GM12878 (cell line): ENCODE measurements around the gene F2. TPM values are rescaled to one million over a fixed set of nuclear protein-coding genes. Genes with fewer than 3 reads are reported as not detected.

ENCODE experiments used
- ATAC-seq: fragments of 200-7000 bp; cut with Tn5 transposase; 3 replicates; pipeline ENCODE4 v1.9.1; 2020; ENCODE audit warnings: mild to moderate bottlenecking, moderate library complexity
- BruUV-seq: library from RNA; stranded (reverse); fragments of 400-500 nt; replicated peaks from 2 replicates; lab custom pipeline; 2021; lab: Mats Ljungman, UMichigan
- CTCF ChIA-PET: fragments of 300-600 bp; sonication (Branson Sonifier 250); formaldehyde crosslinking; extraction: SDS; loops from one replicate; lab custom pipeline; 2021; ENCODE audit warnings: inconsistent platforms; lab: Yijun Ruan, JAX
- POLR2A ChIA-PET: fragments of 350-600 bp; formaldehyde crosslinking; extraction: SDS; loops from one replicate; lab custom pipeline; 2021; ENCODE audit warnings: inconsistent platforms; lab: Charles Lee
- RAD21 ChIA-PET: fragments of 300-600 bp; sonication (Branson Sonifier 250); formaldehyde crosslinking; loops from one replicate; lab custom pipeline; 2023; ENCODE audit warnings: antibody characterized with exemption; ENCODE audit not compliant: unreplicated experiment; lab: Charles Lee
- SMC1A ChIA-PET: fragments of 300-600 bp; sonication (Branson Sonifier 250); formaldehyde crosslinking; loops from one replicate; lab custom pipeline; 2023; ENCODE audit not compliant: unreplicated experiment, uncharacterized antibody; lab: Charles Lee
- DNase-seq: peaks from one replicate; pipeline ENCODE4 v3.0.0-alpha.2; 2011; ENCODE audit warnings: low read depth, low spot score
- FAIRE-seq: peaks from 3 replicates; lab custom pipeline; 2011; peaks lifted over from hg19 to GRCh38; lab: Jason Lieb, UNC
- H2AFZ ChIP-seq: 2 replicates; pipeline ENCODE4 v1.6.0; 2011; ENCODE audit warnings: low read depth, low read length, control low read depth; ENCODE audit not compliant: control insufficient read depth
- H3K27ac ChIP-seq: 2 replicates; pipeline ENCODE4 v1.5.1; 2011; ENCODE audit warnings: control low read depth; ENCODE audit not compliant: control insufficient read depth, insufficient read depth
- H3K27me3 ChIP-seq, 2 experiments: replicated peaks in 1 of 2; 2 replicates each; pipeline versions ENCODE4 v1.6.0 to v1.6.1; 2011; ENCODE audit warnings: low read length in 1 of 2; ENCODE audit not compliant: control insufficient read depth in 2 of 2, insufficient read depth in 2 of 2
- H3K36me3 ChIP-seq, 2 experiments: 2 replicates each; pipeline ENCODE4 v1.5.1; 2011; ENCODE audit warnings: low read length in 1 of 2; ENCODE audit not compliant: control insufficient read depth in 2 of 2, insufficient read depth in 2 of 2
- H3K4me1 ChIP-seq: 2 replicates; pipeline ENCODE4 v1.6.1; 2011; ENCODE audit warnings: mild to moderate bottlenecking, low read length, moderate library complexity, mixed read lengths; ENCODE audit not compliant: control insufficient read depth, insufficient read depth
- H3K4me2 ChIP-seq: 2 replicates; pipeline ENCODE4 v1.6.0; 2011; ENCODE audit warnings: control low read depth; ENCODE audit not compliant: control insufficient read depth, insufficient read depth
- H3K4me3 ChIP-seq: fragments of 200-600 bp; sonication (generic); 2 replicates; pipeline ENCODE4 v1.5.1; 2016
- H3K79me2 ChIP-seq: 2 replicates; pipeline ENCODE4 v1.6.0; 2011; ENCODE audit warnings: low read length; ENCODE audit not compliant: control insufficient read depth, insufficient read depth
- H3K9ac ChIP-seq: 2 replicates; pipeline ENCODE4 v1.8.0; 2011; ENCODE audit warnings: low read length, control low read depth, mixed read lengths; ENCODE audit not compliant: control insufficient read depth, insufficient read depth
- H3K9me3 ChIP-seq: replicated peaks from 3 replicates; pipeline ENCODE4 v1.5.1; 2011; ENCODE audit warnings: mild to moderate bottlenecking, low read length; ENCODE audit not compliant: control insufficient read depth, insufficient read depth
- H4K20me1 ChIP-seq: 2 replicates; pipeline ENCODE4 v1.6.0; 2011; ENCODE audit not compliant: control insufficient read depth, insufficient read depth
- ASH2L ChIP-seq: fragments of 300-600, 200-600 bp; sonication (generic); IDR thresholded peaks from 2 replicates; pipeline ENCODE4 v1.6.1; 2017; ENCODE audit warnings: low read depth, mild to moderate bottlenecking, borderline replicate concordance
- CEBPZ ChIP-seq: fragments of 150-350 bp; IDR thresholded peaks from 2 replicates; pipeline ENCODE4 v1.6.1; 2016; ENCODE audit warnings: low read depth, low read length
- CTCF ChIP-seq, 3 experiments: IDR thresholded peaks in 2 of 3; conservative IDR thresholded peaks in 1 of 3; 2 replicates each; pipeline ENCODE4 v1.5.1; 2011; ENCODE audit warnings: low read depth in 3 of 3, low read length in 3 of 3, mild to moderate bottlenecking in 3 of 3, control low read depth in 2 of 3, moderate library complexity in 2 of 3, inconsistent platforms in 1 of 3, mixed read lengths in 1 of 3; ENCODE audit not compliant: control insufficient read depth in 2 of 3, insufficient read depth in 1 of 3; ENCODE audit errors: extremely low read depth in 1 of 3
- EED ChIP-seq: sonication (generic); IDR thresholded peaks from 2 replicates; pipeline ENCODE4 v1.6.1; 2016; ENCODE audit warnings: antibody characterized with exemption, low read depth
- EP300 ChIP-seq, 2 experiments: fragments of 150-350 bp in 1 of 2; IDR thresholded peaks; 2 replicates each; pipeline ENCODE4 v1.6.1; 2011 to 2012; ENCODE audit warnings: low read depth in 2 of 2, low read length in 2 of 2, borderline replicate concordance in 1 of 2, improper control_type of control experiment in 1 of 2, inconsistent platforms in 1 of 2; ENCODE audit not compliant: control insufficient read depth in 1 of 2
- LARP7 ChIP-seq: fragments of 450-650 bp; IDR thresholded peaks from 2 replicates; pipeline ENCODE4 v1.6.1; 2017; ENCODE audit warnings: mild to moderate bottlenecking
- RUNX3 ChIP-seq: IDR thresholded peaks from 2 replicates; pipeline ENCODE4 v1.6.1; 2012; ENCODE audit warnings: low read length, inconsistent platforms
- SREBF1 ChIP-seq: IDR thresholded peaks from 2 replicates; pipeline ENCODE4 v1.6.1; 2012; ENCODE audit warnings: mild to moderate bottlenecking, low read length
- TBL1XR1 ChIP-seq: IDR thresholded peaks from 2 replicates; pipeline ENCODE4 v1.6.1; 2012; ENCODE audit warnings: low read depth, low read length, improper control_type of control experiment
- WRNIP1 ChIP-seq: IDR thresholded peaks from 2 replicates; pipeline ENCODE4 v1.6.1; 2011; ENCODE audit warnings: low read depth, low read length, improper control_type of control experiment, borderline replicate concordance
- WGBS: methylation state at CpG from one replicate; pipeline ENCODE4 v1.1.6; 2016; ENCODE audit warnings: low lambda C conversion rate; ENCODE audit not compliant: insufficient replicate concordance, insufficient coverage; ENCODE audit errors: missing lambda C conversion rate; 5-methylcytosine and 5-hydroxymethylcytosine counted together
- in situ Hi-C: fragments of 300-500 bp; cut with MboI; formaldehyde crosslinking; loops from 9 replicates; pipeline ENCODE4 v1.14.3; 2018; ENCODE audit warnings: mixed read lengths
- intact Hi-C: fragments of 100-400 bp; cut with micrococcal nuclease; formaldehyde crosslinking; loops from one replicate; pipeline ENCODE4 v1.14.2; 2022; ENCODE audit not compliant: unreplicated experiment
- polyA plus RNA-seq, 11 experiments: library from polyadenylated mRNA; depleted of rRNA in 4 of 11; unstranded in 6 of 11; stranded (reverse) in 5 of 11; fragments of >200 nt; fragmentation: Nextera tagmentation in 4 of 11; fragmentation: Illumina TruSeq in 1 of 11; extraction: Ambion mirVana in 4 of 11; extraction: Trizol in 1 of 11; gene quantifications; 1 replicate in 1 of 11; 2 replicates in 10 of 11; pipeline versions ENCODE4 v1.2.1 to v1.2.3, GENCODE V29; 2011 to 2016; ENCODE audit warnings: inconsistent platforms in 2 of 11, missing spikeins in 2 of 11, low read depth in 1 of 11
- total RNA-seq, 4 experiments: library from RNA; depleted of rRNA in 3 of 4; stranded (reverse); fragments of >200 nt in 3 of 4; fragmentation: Illumina TruSeq in 1 of 4; extraction: Trizol in 1 of 4; gene quantifications; 2 replicates each; pipeline versions ENCODE4 v1.2.1 to v1.2.3, GENCODE V29; 2013 to 2021
- TF ChIP-seq, protein P1 (sequence below): IDR thresholded peaks from 2 replicates; pipeline ENCODE4 v1.6.1; 2011; ENCODE audit warnings: borderline replicate concordance, low read depth, mild to moderate bottlenecking, moderate library complexity, low read length; ENCODE audit not compliant: insufficient read depth, poor library complexity, severe bottlenecking
- TF ChIP-seq, protein P2 (sequence below): IDR thresholded peaks from 2 replicates; pipeline ENCODE4 v1.6.1; 2012; ENCODE audit warnings: low read depth, low read length, improper control_type of control experiment

Gene F2
- total and polyA plus RNA-seq, 10 of the 15 experiments (the other 5 are each of a cell fraction or from before 2014, with no cell fraction given): 0.23 to 0.72 TPM; not detected in 8

GRCh38 chr11:46738887-46739286, 19.9 kb downstream of the F2 start:
- Histone ChIP-seq H2AFZ (no peak overlapping the region), H3K4me3 (no peak overlapping the region), H3K27me3 (no peaks in the 10 kb centered on the region), H4K20me1 (no peaks in the 10 kb centered on the region), H3K36me3 (peaks cover 8 to 16% of the 10 kb centered on the region in 2 experiments; a peak in 3 of 4 replicates), H3K79me2 (no peaks in the 10 kb centered on the region), H3K27ac (no peak overlapping the region), H3K4me2 (no peak overlapping the region), H3K9ac (no peak overlapping the region), H3K4me1 (no peaks in the 10 kb centered on the region), H3K9me3 (no peaks in the 10 kb centered on the region)
- ChIA-PET RAD21 (no interaction called here), POLR2A (no interaction called here), CTCF (no interaction called here), SMC1A (no interaction called here)
- in situ Hi-C loops (no loop called here), intact Hi-C loops (no loop called here)
- FAIRE-seq: no peak
- ATAC-seq: no peak; the same call in 2 of the 3 replicates
- 75% methylated on average over 6 of the region's 6 CpGs for WGBS
- no peak for TF ChIP-seq ASH2L
- TF ChIP-seq TBL1XR1: no peak
- TF ChIP-seq WRNIP1: no peak
- TF ChIP-seq CEBPZ: no peak
- no peak for TF ChIP-seq EP300 (IDR thresholded peaks at IDR 0.05; ENCODE audit: borderline replicate concordance in 1 of 2, control insufficient read depth in 1 of 2, low read depth in 2 of 2, low read length in 2 of 2)
- TF ChIP-seq LARP7: no peak
- TF ChIP-seq, protein P1, sequence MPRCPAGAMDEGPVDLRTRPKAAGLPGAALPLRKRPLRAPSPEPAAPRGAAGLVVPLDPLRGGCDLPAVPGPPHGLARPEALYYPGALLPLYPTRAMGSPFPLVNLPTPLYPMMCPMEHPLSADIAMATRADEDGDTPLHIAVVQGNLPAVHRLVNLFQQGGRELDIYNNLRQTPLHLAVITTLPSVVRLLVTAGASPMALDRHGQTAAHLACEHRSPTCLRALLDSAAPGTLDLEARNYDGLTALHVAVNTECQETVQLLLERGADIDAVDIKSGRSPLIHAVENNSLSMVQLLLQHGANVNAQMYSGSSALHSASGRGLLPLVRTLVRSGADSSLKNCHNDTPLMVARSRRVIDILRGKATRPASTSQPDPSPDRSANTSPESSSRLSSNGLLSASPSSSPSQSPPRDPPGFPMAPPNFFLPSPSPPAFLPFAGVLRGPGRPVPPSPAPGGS: no peak
- TF ChIP-seq EED: no peak
- TF ChIP-seq, protein P2, sequence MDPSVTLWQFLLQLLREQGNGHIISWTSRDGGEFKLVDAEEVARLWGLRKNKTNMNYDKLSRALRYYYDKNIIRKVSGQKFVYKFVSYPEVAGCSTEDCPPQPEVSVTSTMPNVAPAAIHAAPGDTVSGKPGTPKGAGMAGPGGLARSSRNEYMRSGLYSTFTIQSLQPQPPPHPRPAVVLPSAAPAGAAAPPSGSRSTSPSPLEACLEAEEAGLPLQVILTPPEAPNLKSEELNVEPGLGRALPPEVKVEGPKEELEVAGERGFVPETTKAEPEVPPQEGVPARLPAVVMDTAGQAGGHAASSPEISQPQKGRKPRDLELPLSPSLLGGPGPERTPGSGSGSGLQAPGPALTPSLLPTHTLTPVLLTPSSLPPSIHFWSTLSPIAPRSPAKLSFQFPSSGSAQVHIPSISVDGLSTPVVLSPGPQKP: no peak
- no peak for TF ChIP-seq CTCF (IDR thresholded peaks at IDR 0.05 in 2 of 3, conservative IDR thresholded peaks at IDR 0.05 in 1 of 3; ENCODE audit: control insufficient read depth in 2 of 3, extremely low read depth in 1 of 3, insufficient read depth in 1 of 3, low read depth in 3 of 3, low read length in 3 of 3)
- TF ChIP-seq RUNX3: no peak
- TF ChIP-seq SREBF1: no peak
- no TSS peak for BruUV-seq
- DNase-seq: no peak
